ENCODE results near the gene NUP205. TPM values are rescaled to one million over a fixed set of nuclear protein-coding genes. Genes with fewer than 3 reads are reported as not detected.

The NUP205 gene
- total RNA-seq = 10 to 100 TPM; 13.4 to 63.4 (median 29.1) TPM
- polyA plus RNA-seq = 10 to 100 TPM; 11.9 to 35.0 (median 16.3) TPM
- long read RNA-seq, donor 1, partial matches to known transcripts = 0 of 1 reads
- long read RNA-seq, donor 1, other reads (novel, unspliced or antisense) = 0 of 1 reads
- long read RNA-seq, donor 2, partial matches to known transcripts = 0 of 2 reads
- long read RNA-seq, donor 2, other reads (novel, unspliced or antisense) = 0 of 2 reads
- long read RNA-seq, donor 3, full-length matches to known transcripts = 2 of 2 reads
- long read RNA-seq, donor 3, partial matches to known transcripts = 0 of 2 reads
- long read RNA-seq, donor 3, other reads (novel, unspliced or antisense) = 0 of 2 reads
- long read RNA-seq, donor 4 = 0 reads
- long read RNA-seq, donor 5, full-length matches to known transcripts = 1 of 1 reads
- long read RNA-seq, donor 5, partial matches to known transcripts = 0 of 1 reads
- long read RNA-seq, donor 5, other reads (novel, unspliced or antisense) = 0 of 1 reads
- long read RNA-seq, donor 6, full-length matches to known transcripts = 2 of 2 reads
- long read RNA-seq, donor 6, partial matches to known transcripts = 0 of 2 reads
- long read RNA-seq, donor 6, other reads (novel, unspliced or antisense) = 0 of 2 reads
- long read RNA-seq, donor 7 = 0 reads
- long read RNA-seq, donor 8, full-length matches to known transcripts = 2 of 2 reads
- long read RNA-seq, donor 8, partial matches to known transcripts = 0 of 2 reads
- long read RNA-seq, donor 8, other reads (novel, unspliced or antisense) = 0 of 2 reads
- long read RNA-seq, donor 9, partial matches to known transcripts = 0 of 2 reads
- long read RNA-seq, donor 9, other reads (novel, unspliced or antisense) = 0 of 2 reads
- long read RNA-seq, donor 10, full-length matches to known transcripts = 2 of 2 reads
- long read RNA-seq, donor 10, partial matches to known transcripts = 0 of 2 reads
- long read RNA-seq, donor 10, other reads (novel, unspliced or antisense) = 0 of 2 reads

GRCh38 chr7:135557455-135558336, at the start of gene NUP205:
Gene NUP205, plus strand, starts transcription at chr7:135557917. Its CDS starts 28 bp downstream, at chr7:135557945.
- no peaks in the 10 kb centered on the region for H3K27me3 ChIP-seq
- TF ChIP-seq CTCF (IDR thresholded peaks at IDR 0.05) (peak in 1 of 7 experiments; percentile 19), POLR2AphosphoS5 (IDR thresholded peaks at IDR 0.05) (peak; percentile 26 to 66 (median 36)), POLR2A (IDR thresholded peaks at IDR 0.05) (no peak)
- peak; percentile 51 to 93 for DNase-seq
- intact Hi-C loops (cut with DNase I; ENCODE audit: low total_unique reads) = no loop called here
- 2 to 4% (median 3%) methylated on average over 34 to 38 of the region's 38 CpGs for WGBS, 5 donors
- H3K9me3 ChIP-seq = no peaks in the 10 kb centered on the region
- peaks cover 11 to 34% (median 22%) of the 10 kb centered on the region in 4 donors for H3K4me1 ChIP-seq
- H3K36me3 ChIP-seq = no peaks in the 10 kb centered on the region
- peak within 1 kb of the TSS; percentile 63 to 95 (median 82) for H3K4me3 ChIP-seq
- peak within 1 kb of the TSS; percentile 85 to 95 (median 92) for H3K27ac ChIP-seq

- Histone ChIP-seq H3K4me1 (peaks cover 23 to 54% (median 47%) of the 10 kb centered on the region in 4 donors), H3K4me3 (peak overlapping the region; percentile 65 to 96 (median 85)), H3K27me3 (no peaks in the 10 kb centered on the region), H3K27ac (peak overlapping the region; percentile 92 to 96 (median 93)), H3K36me3 (no peaks in the 10 kb centered on the region), H3K9me3 (no peaks in the 10 kb centered on the region)
- intact Hi-C loops (cut with DNase I; ENCODE audit: low total_unique reads) = no loop called here
- no peak for TF ChIP-seq POLR2AphosphoS5 (IDR thresholded peaks at IDR 0.05)
- TF ChIP-seq EP300 (IDR thresholded peaks at IDR 0.05) = no peak
- TF ChIP-seq CTCF (IDR thresholded peaks at IDR 0.05) = no peak
- TF ChIP-seq POLR2A (IDR thresholded peaks at IDR 0.05) = no peak
- 1 to 2% (median 1%) methylated on average over 17 of the region's 17 CpGs for WGBS, 5 donors
- DNase-seq = peak in 1 of 2 donors; percentile 69
Measured at GRCh38 chr7:135508883-135509588, 48.7 kb upstream of the NUP205 start.

- no peak for TF ChIP-seq CTCF (IDR thresholded peaks at IDR 0.05)
- no peak for TF ChIP-seq POLR2AphosphoS5 (IDR thresholded peaks at IDR 0.05)
- TF ChIP-seq POLR2A (IDR thresholded peaks at IDR 0.05) = no peak
- no peak for TF ChIP-seq EP300 (IDR thresholded peaks at IDR 0.05)
- H3K4me3 ChIP-seq = peak overlapping the region; percentile 65 to 96 (median 85)
- 0 to 2% (median 0%) methylated on average over 12 to 14 of the region's 14 CpGs for WGBS, 5 donors
- DNase-seq = no peak
- H3K27ac ChIP-seq = peak overlapping the region; percentile 92 to 96 (median 93)
- no peaks in the 10 kb centered on the region for H3K9me3 ChIP-seq
- H3K4me1 ChIP-seq = peaks cover 23 to 54% (median 47%) of the 10 kb centered on the region in 4 donors
- H3K36me3 ChIP-seq = no peaks in the 10 kb centered on the region
- H3K27me3 ChIP-seq = no peaks in the 10 kb centered on the region
- intact Hi-C loops (cut with DNase I; ENCODE audit: low total_unique reads) = no loop called here
Measured at GRCh38 chr7:135509589-135509838, 48.2 kb upstream of the NUP205 start.
